Raji (cell line): ENCODE results near the gene SFSWAP.

Experiments used
- POLR2A ChIP-seq: IDR thresholded peaks from 2 replicates; pipeline ENCODE4 v1.6.1; 2011; ENCODE audit warnings: low read depth, low read length, control low read depth; ENCODE audit not compliant: insufficient read depth

Gene SFSWAP

DNA sequence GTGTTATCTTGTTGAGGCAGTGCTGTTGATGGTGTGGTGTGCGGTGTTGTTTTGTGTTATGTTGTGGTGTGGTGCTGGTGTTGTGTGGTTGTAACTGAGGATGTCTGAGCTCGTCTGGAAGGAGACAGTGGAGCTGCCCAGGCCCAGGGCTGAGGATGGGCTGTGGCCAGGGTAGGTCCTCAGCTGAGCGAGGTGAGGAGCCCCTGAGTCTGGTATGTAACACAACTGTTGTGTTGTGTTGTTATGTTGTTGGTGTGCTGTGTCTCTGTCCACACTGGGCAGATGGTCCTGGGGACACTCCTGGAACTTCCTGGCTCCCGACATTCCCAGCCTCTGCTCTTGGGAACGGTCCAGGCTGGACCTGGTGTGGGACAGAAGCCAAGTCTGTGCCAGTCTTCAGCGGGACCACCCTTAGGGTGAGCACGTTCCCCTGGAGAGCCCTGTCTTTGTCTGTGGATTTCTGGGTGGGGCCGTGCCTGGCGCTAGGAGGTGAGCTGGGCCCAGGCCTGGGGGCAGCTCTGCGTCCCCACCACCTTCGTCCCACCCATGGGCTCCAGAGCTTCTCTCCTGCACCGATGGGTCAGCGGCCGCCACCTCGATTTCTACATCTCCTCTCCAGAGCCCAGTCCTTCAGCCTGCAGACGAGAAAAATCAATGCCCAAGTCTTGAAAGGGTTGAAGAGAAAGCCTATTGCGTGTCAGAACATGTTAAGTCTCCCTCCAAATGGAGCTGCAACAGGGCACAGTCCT, 27.4 kb upstream of the SFSWAP start:
- TF ChIP-seq POLR2A: no peak

DNA sequence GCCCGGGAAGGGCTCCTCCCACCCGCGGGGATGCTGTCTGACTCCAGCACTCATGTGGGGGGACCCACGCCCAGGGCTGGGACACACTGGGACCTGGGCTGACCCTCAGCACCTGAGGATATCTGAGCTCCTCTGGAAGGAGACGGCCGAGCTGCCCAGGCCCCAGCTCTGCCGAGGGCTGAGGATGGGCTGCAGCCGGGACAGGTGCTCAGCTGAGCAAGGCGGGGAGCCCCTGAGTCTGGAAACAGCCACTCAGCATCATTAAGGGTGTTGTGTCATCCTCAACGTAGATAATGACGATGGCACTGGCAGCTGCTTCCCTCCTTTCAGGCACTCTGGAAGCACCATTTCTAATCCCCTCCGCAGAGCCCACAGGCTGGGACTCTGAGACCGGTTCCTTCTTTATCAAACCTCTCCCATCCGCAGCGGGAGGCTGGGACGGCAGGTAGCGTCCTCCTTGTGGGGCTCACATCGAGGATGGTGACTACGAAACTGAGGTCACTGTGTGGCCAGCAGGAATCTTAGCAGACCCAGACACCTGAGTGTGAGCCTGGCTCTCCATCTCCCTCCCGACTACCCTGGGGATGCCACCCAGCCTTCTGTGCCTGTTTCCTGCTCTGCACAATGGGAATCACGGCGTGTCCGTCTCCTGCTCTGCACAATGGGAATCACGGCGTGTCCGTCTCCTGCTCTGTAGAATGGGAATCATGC, 26.7 kb upstream of the SFSWAP start:
- TF ChIP-seq POLR2A: no peak

DNA sequence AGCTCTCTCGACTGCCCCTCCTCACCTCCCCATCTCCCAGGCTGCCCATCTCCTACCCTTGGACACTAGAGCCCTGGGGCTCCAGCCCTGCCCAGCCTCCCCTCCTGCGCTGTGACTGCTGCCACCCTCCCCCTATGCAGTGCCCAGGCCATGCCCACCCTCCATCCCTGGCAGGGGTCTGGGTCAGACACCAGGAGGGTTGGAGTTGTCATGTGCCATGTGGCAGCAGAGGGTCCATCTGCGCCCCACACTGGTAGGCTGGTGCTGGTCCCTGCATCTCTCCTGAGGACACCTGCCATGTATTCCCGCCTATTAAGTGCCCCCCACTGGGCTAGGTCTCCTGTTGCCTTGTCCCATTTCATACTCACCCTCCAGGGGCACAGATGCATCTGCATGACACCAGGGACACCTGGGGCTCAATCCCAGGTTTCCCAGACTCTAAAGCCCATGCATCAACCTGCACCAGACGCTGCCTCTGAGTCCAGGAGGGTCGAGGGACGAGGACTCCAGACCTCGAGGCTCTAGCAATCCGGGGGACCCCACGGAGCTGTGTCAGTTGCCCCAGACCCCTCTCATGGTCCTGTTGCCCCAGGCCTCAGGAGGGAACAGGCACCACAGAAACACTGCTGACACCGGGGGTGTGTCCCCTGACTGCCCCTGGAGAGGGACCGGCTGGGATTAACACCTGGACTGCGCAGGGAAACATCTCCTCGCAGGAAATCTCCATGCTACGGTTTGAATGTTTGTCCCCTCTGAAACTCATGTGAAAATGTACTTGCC, 23.4 kb upstream of the SFSWAP start:
- no peak for TF ChIP-seq POLR2A

DNA sequence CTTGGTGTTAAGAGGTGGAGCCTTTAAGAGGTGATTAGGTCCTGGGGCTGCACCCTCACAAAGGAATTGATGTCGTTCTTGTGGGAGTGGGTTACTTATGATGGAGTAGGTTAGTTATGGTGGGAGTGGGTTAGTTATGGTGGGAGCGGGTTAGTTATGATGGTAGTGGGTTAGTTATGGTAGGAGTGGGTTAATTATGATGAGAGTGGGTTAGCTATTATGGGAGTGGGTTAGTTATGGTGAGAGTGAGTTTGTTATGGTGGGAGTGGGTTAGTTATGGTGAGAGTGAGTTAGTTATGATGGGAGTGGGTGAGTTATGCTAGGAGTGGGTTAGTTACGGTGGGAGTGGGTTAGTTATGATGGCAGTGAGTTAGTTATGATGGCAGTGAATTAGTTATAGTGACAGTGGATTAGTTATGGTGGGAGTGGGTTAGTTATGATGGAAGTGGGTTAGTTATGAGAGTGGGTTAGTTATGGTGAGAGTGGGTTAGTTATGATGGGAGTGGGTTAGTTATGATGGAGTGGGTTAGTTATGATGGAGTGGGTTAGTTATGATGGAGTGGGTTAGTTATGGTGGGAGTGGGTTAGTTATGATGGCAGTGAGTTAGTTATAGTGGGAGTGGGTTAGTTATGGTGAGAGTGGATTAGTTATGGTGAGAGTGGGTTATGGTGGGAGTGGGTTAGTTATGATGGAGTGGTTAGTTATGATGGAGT, 22.6 kb upstream of the SFSWAP start:
- TF ChIP-seq POLR2A: no peak

DNA sequence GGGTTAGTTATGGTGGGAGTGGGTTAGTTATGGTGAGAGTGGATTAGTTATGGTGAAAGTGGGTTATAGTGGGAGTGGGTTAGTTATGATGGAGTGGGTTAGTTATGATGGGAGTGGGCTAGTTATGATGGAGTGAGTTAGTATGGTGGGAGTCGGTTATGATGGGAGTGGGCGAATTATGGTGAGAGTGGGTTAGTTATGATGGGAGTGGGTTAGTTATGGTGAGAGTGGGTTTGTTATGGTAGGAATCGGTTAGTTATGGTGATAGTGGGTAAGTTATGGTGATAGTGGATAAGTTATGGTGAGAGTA, 22.1 kb upstream of the SFSWAP start:
- TF ChIP-seq POLR2A: no peak

GRCh38 chr12:131690320-131690719, 20.6 kb upstream of the SFSWAP start:
- TF ChIP-seq POLR2A: no peak

DNA sequence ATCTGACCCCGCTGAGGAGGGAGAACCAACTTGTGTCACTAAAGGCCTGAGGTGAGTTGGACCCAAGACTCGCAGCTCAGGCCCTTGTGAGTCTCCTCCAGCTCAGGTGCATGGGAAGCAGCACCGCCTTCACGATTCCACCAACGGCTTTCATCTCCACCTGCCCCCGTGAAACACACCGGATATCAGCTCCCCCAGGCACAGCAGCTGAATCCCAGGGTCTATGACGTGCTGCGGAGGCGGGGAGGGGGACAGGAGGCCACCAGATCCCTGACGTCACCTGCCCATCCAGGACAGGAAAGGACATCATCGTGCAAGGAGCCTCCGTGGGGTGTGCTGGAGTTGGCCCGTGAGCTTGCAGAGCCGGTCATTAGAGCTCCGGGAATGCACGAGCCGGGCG, 18.5 kb upstream of the SFSWAP start:
- TF ChIP-seq POLR2A: no peak

GRCh38 chr12:131693149-131693548, 17.7 kb upstream of the SFSWAP start:
- no peak for TF ChIP-seq POLR2A

DNA sequence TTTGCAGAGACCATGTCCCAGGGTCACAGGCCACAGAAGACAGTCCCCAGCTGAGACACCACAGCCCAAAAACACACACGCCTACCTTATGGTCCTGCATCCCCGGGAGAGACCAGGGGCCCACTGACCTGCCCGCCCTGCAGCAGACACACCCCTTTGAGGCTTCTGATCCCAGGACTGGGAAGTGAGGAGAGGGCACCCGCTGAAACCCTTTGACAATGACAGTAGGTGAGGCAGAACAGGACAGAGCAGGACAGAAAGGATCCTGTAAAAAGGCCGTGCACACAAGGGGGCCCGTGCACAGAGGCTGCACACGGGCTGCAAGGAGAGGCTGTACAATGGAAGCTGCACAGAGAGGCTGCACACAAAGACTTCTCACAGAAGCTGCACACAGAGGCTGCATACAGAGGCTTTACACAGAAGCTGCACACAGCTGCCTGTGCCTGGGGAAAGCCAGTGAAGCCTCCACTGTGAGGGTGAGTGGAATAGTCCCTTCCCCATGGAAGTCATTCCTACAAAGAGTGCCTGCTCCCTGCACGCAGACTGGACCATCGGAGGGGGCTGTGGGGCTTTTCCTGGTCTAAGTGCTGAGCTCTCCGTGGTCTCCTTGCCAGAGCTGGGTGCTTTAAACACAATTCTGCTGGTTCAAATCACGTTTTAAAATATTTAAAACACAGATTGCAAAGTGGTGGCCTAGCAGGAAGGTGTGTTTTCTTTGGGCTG, 16.6 kb upstream of the SFSWAP start:
- TF ChIP-seq POLR2A: no peak

GRCh38 chr12:131695968-131696367, 14.9 kb upstream of the SFSWAP start:
- no peak for TF ChIP-seq POLR2A

DNA sequence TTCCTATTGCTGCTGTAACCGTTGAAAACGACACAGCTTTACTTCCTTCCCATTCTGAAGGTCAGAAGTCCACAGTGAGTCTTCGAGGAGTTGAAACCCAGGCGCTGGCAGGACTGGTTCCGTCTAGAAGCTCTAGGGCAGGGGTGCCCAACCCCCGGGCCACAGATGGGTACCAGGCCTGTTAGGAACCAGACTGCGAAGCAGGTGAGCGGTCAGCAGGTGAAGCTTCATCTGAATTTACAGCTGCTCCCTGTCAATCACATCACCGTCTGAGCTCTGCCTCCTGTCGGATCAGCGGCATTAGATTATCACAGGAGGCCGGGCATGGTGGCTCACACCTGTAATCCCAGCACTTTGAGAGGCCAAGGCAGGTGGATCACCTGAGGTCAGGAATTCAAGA, 12.6 kb upstream of the SFSWAP start:
- TF ChIP-seq POLR2A: no peak

- TF ChIP-seq POLR2A: no peak
These were observed 11.5 kb upstream of the SFSWAP start for GRCh38 chr12:131699434-131699833.

GRCh38 chr12:131700271-131700670, 10.6 kb upstream of the SFSWAP start:
- no peak for TF ChIP-seq POLR2A

DNA sequence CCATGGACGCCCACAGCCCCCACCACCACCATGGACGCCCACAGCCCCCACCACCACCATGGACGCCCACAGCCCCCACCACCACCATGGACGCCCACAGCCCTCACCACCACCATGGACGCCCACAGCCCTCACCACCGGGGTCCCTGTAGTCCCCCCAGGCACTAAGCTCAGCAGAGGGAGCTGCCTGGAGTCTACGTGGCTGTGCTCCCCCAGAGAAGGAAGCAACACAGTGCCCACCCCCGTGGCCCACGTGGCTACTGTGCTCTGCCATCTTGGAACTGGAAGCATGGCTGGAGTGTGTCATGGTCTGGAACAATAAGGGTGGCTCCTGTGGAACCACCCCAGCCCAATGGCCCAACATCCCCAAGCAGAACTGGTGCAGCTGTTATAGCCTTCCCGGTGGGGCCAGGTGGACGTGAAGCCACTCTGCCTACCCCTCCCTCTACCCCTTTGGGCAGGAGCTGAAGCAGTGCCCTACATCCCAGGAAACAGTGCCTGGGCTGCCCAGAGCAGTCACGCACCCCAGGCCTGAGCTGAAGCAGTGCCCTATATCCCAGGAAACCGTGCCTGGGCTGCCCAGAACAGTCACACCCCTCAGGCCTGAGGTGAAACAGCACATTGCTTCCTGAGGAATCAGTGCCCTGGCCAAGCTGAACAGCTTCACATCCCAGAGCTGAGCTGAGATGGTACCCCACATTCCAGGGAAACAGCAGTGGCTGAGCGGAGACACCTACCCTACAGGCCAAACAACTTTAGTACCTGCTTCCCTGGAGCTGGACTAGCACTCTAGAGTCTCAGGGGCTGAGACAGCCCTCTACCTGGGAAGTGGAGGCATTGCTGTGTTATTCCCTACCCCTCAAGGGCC, 9.0 kb upstream of the SFSWAP start:
- no peak for TF ChIP-seq POLR2A
